Measurements from ENCODE around the gene DHX29. TPM values are rescaled to one million over a fixed set of nuclear protein-coding genes. Genes with fewer than 3 reads are reported as not detected.

Gene DHX29
- total RNA-seq, 1 experiment from 2014 or later, result 28.4 TPM

- no peaks in the 10 kb centered on the region for H3K36me3 ChIP-seq (replicated peaks; ENCODE audit: control insufficient read depth, insufficient read depth, low read length)
- no peak overlapping the region for H3K4me3 ChIP-seq (ENCODE audit: insufficient read depth, low read depth, low read length)
- peaks cover 71% of the 10 kb centered on the region for H3K27me3 ChIP-seq (ENCODE audit: control insufficient read depth, insufficient read depth, low read length)
- no peak for DNase-seq
Measured at GRCh38 chr5:55219770-55220169, 87.7 kb downstream of the DHX29 start.

DNA sequence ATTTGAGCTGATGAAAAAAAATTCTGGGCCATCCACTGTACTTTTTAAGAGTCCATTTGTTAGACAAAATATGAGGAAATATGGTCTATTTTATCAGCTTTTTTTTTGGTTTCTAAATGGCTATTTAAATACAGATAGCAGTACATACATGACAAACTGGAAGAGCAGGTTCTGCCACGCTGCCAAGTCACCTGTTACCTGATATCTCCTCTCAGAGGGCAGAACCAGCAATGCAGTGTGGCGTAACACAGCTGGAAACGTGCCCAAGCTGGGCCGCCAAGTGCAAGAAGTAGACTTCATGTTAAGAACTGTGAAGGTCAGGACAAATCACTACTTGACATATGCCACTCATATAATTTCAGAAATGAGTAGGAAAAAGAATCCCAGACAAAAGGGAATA, 88.5 kb downstream of the DHX29 start:
- Histone ChIP-seq H3K4me3 (ENCODE audit: insufficient read depth, low read depth, low read length) (no peak overlapping the region), H3K27me3 (ENCODE audit: control insufficient read depth, insufficient read depth, low read length) (peaks cover 63% of the 10 kb centered on the region), H3K36me3 (replicated peaks; ENCODE audit: control insufficient read depth, insufficient read depth, low read length) (no peaks in the 10 kb centered on the region)
- DNase-seq, result peak; percentile 49

DNA sequence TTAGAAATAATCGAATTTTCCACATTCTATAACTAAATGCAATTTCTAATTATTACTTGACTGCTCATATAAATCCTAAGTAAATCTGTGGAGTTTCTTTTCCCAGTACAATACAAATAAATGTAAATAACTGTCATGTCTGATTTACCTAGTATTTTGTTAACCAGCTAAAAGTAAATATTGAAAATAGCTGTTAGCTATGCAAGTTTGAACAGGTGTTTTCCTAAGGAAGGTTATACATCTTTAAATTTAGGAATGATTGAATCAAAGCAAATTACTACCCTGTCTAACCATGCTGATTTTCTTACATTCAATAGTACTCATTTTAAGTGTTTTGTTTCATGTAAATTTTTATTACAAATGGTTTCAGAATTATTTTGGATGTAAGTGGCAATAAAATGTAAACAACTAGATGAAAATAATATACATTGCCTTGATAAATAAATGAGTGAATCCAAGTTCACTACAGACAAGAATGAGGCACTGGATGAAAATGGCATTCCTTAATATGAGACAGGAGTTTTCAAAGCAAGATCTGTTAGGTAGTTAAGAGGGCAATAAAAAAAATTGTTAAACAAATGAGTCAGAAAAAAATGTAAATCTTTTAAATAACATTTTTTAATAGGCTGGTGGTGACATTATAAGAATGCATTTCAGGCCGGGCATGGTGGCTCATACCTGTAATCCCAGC, 96.2 kb downstream of the DHX29 start:
- H3K36me3 ChIP-seq (replicated peaks; ENCODE audit: control insufficient read depth, insufficient read depth, low read length), result no peaks in the 10 kb centered on the region
- DNase-seq, result no peak

More for the DNA sequence above, 96.2 kb downstream of the DHX29 start:
- Histone ChIP-seq H3K27me3 (ENCODE audit: control insufficient read depth, insufficient read depth, low read length) (peaks cover 2% of the 10 kb centered on the region; the same call in 1 of the 2 replicates), H3K4me3 (ENCODE audit: insufficient read depth, low read depth, low read length) (no peak overlapping the region)

Other genes with a start within 250 kb of the DHX29 start
- gene GZMA, start 205.0 kb downstream of the DHX29 start, total RNA-seq (2014; rRNA removed; shearing (Covaris generic)), result not detected in 2 replicates
- gene GPX8, start 147.5 kb downstream of the DHX29 start, total RNA-seq (2014; rRNA removed; shearing (Covaris generic)), result 41.3 and 50.2 TPM in 2 replicates
- gene CDC20B, start 134.5 kb downstream of the DHX29 start, total RNA-seq (2014; rRNA removed; shearing (Covaris generic)), result not detected in 2 replicates
- not detected in 2 replicates for gene MCIDAS, start 80.4 kb downstream of the DHX29 start, total RNA-seq (2014; rRNA removed; shearing (Covaris generic))
- gene CCNO, start 74.1 kb downstream of the DHX29 start, total RNA-seq (2014; rRNA removed; shearing (Covaris generic)), result 0.35 TPM in 1 of 2 replicates, not detected in the other
- gene MTREX, start 295 bp upstream of the DHX29 start, total RNA-seq (2014; rRNA removed; shearing (Covaris generic)), result 71.2 and 101 TPM in 2 replicates
- gene PLPP1, start 227.3 kb upstream of the DHX29 start, total RNA-seq (2014; rRNA removed; shearing (Covaris generic)), result 81.4 and 97.4 TPM in 2 replicates